Neural progenitor cell (in vitro differentiated cells): ENCODE data around the gene FRRS1.

Experiments
- EZH2 ChIP-seq: fragments of 200-600 bp; sonication (generic); IDR thresholded peaks from 2 replicates; pipeline ENCODE4 v1.6.1; 2017; ENCODE audit warnings: antibody characterized with exemption, mild to moderate bottlenecking, moderate library complexity
- TF ChIP-seq, protein P1 (sequence below): fragments of 200-600 bp; sonication (generic); IDR thresholded peaks from 2 replicates; pipeline ENCODE4 v1.5.1; 2017; ENCODE audit warnings: antibody characterized with exemption, mild to moderate bottlenecking

DNA sequence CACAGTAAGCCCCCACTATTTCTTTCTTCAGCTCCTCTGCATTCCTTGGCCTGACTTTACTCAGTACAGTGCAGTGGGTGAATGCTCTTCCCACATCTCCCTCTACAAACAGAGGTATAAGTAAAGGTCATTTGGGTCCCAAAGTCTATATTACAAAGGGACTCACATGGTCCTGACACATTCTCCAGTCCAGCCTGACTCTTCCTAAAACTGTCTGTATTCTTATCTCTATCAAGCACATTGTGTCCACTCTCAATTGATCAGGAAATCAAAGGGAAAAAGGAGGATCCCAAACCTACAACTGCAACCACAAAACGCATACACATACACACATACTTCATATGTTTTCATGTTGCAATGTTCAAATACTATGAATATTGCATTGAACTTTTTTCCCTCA is 49.4 kb downstream of the FRRS1 start:
- TF ChIP-seq, protein P1, sequence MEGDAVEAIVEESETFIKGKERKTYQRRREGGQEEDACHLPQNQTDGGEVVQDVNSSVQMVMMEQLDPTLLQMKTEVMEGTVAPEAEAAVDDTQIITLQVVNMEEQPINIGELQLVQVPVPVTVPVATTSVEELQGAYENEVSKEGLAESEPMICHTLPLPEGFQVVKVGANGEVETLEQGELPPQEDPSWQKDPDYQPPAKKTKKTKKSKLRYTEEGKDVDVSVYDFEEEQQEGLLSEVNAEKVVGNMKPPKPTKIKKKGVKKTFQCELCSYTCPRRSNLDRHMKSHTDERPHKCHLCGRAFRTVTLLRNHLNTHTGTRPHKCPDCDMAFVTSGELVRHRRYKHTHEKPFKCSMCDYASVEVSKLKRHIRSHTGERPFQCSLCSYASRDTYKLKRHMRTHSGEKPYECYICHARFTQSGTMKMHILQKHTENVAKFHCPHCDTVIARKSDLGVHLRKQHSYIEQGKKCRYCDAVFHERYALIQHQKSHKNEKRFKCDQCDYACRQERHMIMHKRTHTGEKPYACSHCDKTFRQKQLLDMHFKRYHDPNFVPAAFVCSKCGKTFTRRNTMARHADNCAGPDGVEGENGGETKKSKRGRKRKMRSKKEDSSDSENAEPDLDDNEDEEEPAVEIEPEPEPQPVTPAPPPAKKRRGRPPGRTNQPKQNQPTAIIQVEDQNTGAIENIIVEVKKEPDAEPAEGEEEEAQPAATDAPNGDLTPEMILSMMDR: no peak
- no peak for TF ChIP-seq EZH2
